Mesenchymal stem cell (in vitro differentiated cells and primary cell): ENCODE measurements around the gene GUCD1.

Experiments
- DNase-seq: peaks from one replicate; pipeline ENCODE4 v3.0.0-alpha.2; 2013
- H2AFZ ChIP-seq: one replicate; pipeline ENCODE4 v1.6.1; 2013; ENCODE audit warnings: low read depth, mild to moderate bottlenecking, control low read depth, inconsistent platforms, low read length, moderate library complexity
- H2AK5ac ChIP-seq: 2 replicates; pipeline ENCODE4 v1.6.1; 2013; ENCODE audit warnings: low read length, moderate library complexity, mild to moderate bottlenecking, inconsistent platforms; ENCODE audit not compliant: severe bottlenecking
- H2BK120ac ChIP-seq: one replicate; pipeline ENCODE4 v1.6.1; 2013; ENCODE audit warnings: low read depth, mild to moderate bottlenecking, inconsistent platforms, low read length, moderate library complexity
- H2BK12ac ChIP-seq, 2 experiments: one replicate each; pipeline ENCODE4 v1.6.1; 2013; ENCODE audit warnings: inconsistent platforms in 2 of 2, low read length in 2 of 2, mild to moderate bottlenecking in 2 of 2, moderate library complexity in 2 of 2, control low read depth in 1 of 2
- H2BK15ac ChIP-seq: one replicate; pipeline ENCODE4 v1.6.1; 2013; ENCODE audit warnings: mild to moderate bottlenecking, low read depth, inconsistent platforms; ENCODE audit not compliant: poor library complexity, severe bottlenecking
- H2BK5ac ChIP-seq: 2 replicates; pipeline ENCODE4 v1.6.1; 2013; ENCODE audit warnings: low read depth, mild to moderate bottlenecking, low read length, control low read depth, inconsistent platforms; ENCODE audit not compliant: poor library complexity, severe bottlenecking
- H3K14ac ChIP-seq, 2 experiments: one replicate each; pipeline ENCODE4 v1.6.1; 2013; ENCODE audit warnings: inconsistent platforms in 2 of 2, low read length in 2 of 2, control low read depth in 1 of 2, mild to moderate bottlenecking in 1 of 2, moderate library complexity in 1 of 2
- H3K18ac ChIP-seq, 2 experiments: one replicate each; pipeline ENCODE4 v1.6.1; 2013; ENCODE audit warnings: inconsistent platforms in 2 of 2, low read length in 2 of 2, control low read depth in 1 of 2, low read depth in 1 of 2, mild to moderate bottlenecking in 1 of 2
- H3K23ac ChIP-seq, 2 experiments: one replicate each; pipeline ENCODE4 v1.6.1; 2013; ENCODE audit warnings: inconsistent platforms in 2 of 2, low read length in 2 of 2, mild to moderate bottlenecking in 2 of 2, moderate library complexity in 2 of 2, control low read depth in 1 of 2
- H3K27ac ChIP-seq: 2 replicates; pipeline ENCODE4 v1.5.1; 2013; ENCODE audit warnings: mild to moderate bottlenecking, moderate library complexity, low read length, control low read depth, inconsistent platforms; ENCODE audit not compliant: poor library complexity, severe bottlenecking
- H3K27me3 ChIP-seq, 2 experiments: 2 replicates each; pipeline versions ENCODE4 v1.6.1 to v1.7.0; 2013; ENCODE audit warnings: low read length in 2 of 2, mild to moderate bottlenecking in 2 of 2, moderate library complexity in 2 of 2, control low read depth in 1 of 2, inconsistent platforms in 1 of 2; ENCODE audit not compliant: control insufficient read depth in 1 of 2, insufficient read depth in 1 of 2
- H3K36me3 ChIP-seq, 2 experiments: 2 replicates each; pipeline versions ENCODE4 v1.6.1 to v1.7.0; 2013; ENCODE audit warnings: low read length in 2 of 2, control low read depth in 1 of 2, inconsistent platforms in 1 of 2, low read depth in 1 of 2, mild to moderate bottlenecking in 1 of 2; ENCODE audit not compliant: insufficient read depth in 2 of 2, control insufficient read depth in 1 of 2
- H3K4ac ChIP-seq, 2 experiments: one replicate each; pipeline ENCODE4 v1.6.1; 2013; ENCODE audit warnings: inconsistent platforms in 2 of 2, low read length in 2 of 2, mild to moderate bottlenecking in 2 of 2, moderate library complexity in 2 of 2, control low read depth in 1 of 2, low read depth in 1 of 2
- H3K4me1 ChIP-seq: 2 replicates; pipeline ENCODE4 v1.6.1; 2013; ENCODE audit warnings: low read depth, low read length, control low read depth; ENCODE audit not compliant: control insufficient read depth, insufficient read depth
- H3K4me2 ChIP-seq: 2 replicates; pipeline ENCODE4 v1.6.1; 2013; ENCODE audit warnings: low read length, mild to moderate bottlenecking, inconsistent platforms; ENCODE audit not compliant: poor library complexity, severe bottlenecking
- H3K4me3 ChIP-seq, 2 experiments: 2 replicates each; pipeline versions ENCODE4 v1.5.1 to v1.7.0; 2013; ENCODE audit warnings: low read length in 2 of 2, mild to moderate bottlenecking in 2 of 2, control low read depth in 1 of 2, low read depth in 1 of 2; ENCODE audit not compliant: insufficient read depth in 1 of 2
- H3K79me1 ChIP-seq: replicated peaks from 2 replicates; pipeline ENCODE4 v1.6.1; 2013; ENCODE audit warnings: mild to moderate bottlenecking, control low read depth, low read length, inconsistent platforms; ENCODE audit not compliant: poor library complexity, severe bottlenecking
- H3K9ac ChIP-seq: 2 replicates; pipeline ENCODE4 v1.7.0; 2013; ENCODE audit warnings: mild to moderate bottlenecking, low read length, moderate library complexity
- H3K9me3 ChIP-seq: 2 replicates; pipeline ENCODE4 v1.7.0; 2013; ENCODE audit warnings: mild to moderate bottlenecking, low read length; ENCODE audit not compliant: control insufficient read depth
- H4K8ac ChIP-seq: one replicate; pipeline ENCODE4 v1.6.1; 2013; ENCODE audit warnings: inconsistent platforms, mild to moderate bottlenecking, low read length, moderate library complexity
- H4K91ac ChIP-seq: one replicate; pipeline ENCODE4 v1.6.1; 2013; ENCODE audit warnings: mild to moderate bottlenecking, low read length, inconsistent platforms
- WGBS: methylation state at CpG from one replicate; pipeline ENCODE4 v1.1.7; 2013; ENCODE audit warnings: mixed read lengths; 5-methylcytosine and 5-hydroxymethylcytosine counted together

GUCD1 gene

GRCh38 chr22:24492391-24492790 is 62.5 kb downstream of the GUCD1 start:
- no peaks in the 10 kb centered on the region for H3K79me1 ChIP-seq
- H3K27ac ChIP-seq: no peak overlapping the region
- H4K91ac ChIP-seq: no peak overlapping the region
- 97% methylated on average over 3 of the region's 3 CpGs for WGBS
- peaks cover 23 to 30% of the 10 kb centered on the region in 2 experiments for H3K27me3 ChIP-seq
- H3K4me1 ChIP-seq: peaks cover 11% of the 10 kb centered on the region
- H3K4ac ChIP-seq: no peak overlapping the region
- H3K23ac ChIP-seq: peak overlapping the region in 1 of 2 experiments; percentile 32
- no peak overlapping the region for H3K4me3 ChIP-seq
- H2BK15ac ChIP-seq: no peak overlapping the region
- no peak overlapping the region for H2BK120ac ChIP-seq
- H2AK5ac ChIP-seq: no peak overlapping the region
- H2AFZ ChIP-seq: no peak overlapping the region
- no peak for DNase-seq
- no peak overlapping the region for H3K18ac ChIP-seq
- H3K9me3 ChIP-seq: no peaks in the 10 kb centered on the region
- H4K8ac ChIP-seq: no peak overlapping the region
- no peak overlapping the region for H3K4me2 ChIP-seq
- H3K36me3 ChIP-seq: no peaks in the 10 kb centered on the region
- no peak overlapping the region for H2BK5ac ChIP-seq
- H3K9ac ChIP-seq: no peak overlapping the region
- H2BK12ac ChIP-seq: no peak overlapping the region
- no peak overlapping the region for H3K14ac ChIP-seq
